Measurements from ENCODE around the gene MTR. TPM values are rescaled to one million over a fixed set of nuclear protein-coding genes. Genes with fewer than 3 reads are reported as not detected.

MTR gene
- total RNA-seq, 6 experiments from 2014 or later = 34.0 to 39.2 (median 36.0) TPM

- TF ChIP-seq, protein P1, sequence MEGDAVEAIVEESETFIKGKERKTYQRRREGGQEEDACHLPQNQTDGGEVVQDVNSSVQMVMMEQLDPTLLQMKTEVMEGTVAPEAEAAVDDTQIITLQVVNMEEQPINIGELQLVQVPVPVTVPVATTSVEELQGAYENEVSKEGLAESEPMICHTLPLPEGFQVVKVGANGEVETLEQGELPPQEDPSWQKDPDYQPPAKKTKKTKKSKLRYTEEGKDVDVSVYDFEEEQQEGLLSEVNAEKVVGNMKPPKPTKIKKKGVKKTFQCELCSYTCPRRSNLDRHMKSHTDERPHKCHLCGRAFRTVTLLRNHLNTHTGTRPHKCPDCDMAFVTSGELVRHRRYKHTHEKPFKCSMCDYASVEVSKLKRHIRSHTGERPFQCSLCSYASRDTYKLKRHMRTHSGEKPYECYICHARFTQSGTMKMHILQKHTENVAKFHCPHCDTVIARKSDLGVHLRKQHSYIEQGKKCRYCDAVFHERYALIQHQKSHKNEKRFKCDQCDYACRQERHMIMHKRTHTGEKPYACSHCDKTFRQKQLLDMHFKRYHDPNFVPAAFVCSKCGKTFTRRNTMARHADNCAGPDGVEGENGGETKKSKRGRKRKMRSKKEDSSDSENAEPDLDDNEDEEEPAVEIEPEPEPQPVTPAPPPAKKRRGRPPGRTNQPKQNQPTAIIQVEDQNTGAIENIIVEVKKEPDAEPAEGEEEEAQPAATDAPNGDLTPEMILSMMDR (IDR thresholded peaks at IDR 0.05) = no peak
- Mint-ChIP-seq H3K27ac (no peak overlapping the region), H3K9me3 (no peaks in the 10 kb centered on the region), H3K4me3 (no peak overlapping the region), H3K4me1 (ENCODE audit: low read depth) (peaks cover 7% of the 10 kb centered on the region), H3K36me3 (ENCODE audit: low read depth) (no peaks in the 10 kb centered on the region), H3K27me3 (ENCODE audit: insufficient read depth) (no peaks in the 10 kb centered on the region; the same call in 1 of the 2 replicates)
- DNase-seq = no peak
Measured at GRCh38 chr1:236757640-236758039, 37.5 kb upstream of the MTR start.

DNA sequence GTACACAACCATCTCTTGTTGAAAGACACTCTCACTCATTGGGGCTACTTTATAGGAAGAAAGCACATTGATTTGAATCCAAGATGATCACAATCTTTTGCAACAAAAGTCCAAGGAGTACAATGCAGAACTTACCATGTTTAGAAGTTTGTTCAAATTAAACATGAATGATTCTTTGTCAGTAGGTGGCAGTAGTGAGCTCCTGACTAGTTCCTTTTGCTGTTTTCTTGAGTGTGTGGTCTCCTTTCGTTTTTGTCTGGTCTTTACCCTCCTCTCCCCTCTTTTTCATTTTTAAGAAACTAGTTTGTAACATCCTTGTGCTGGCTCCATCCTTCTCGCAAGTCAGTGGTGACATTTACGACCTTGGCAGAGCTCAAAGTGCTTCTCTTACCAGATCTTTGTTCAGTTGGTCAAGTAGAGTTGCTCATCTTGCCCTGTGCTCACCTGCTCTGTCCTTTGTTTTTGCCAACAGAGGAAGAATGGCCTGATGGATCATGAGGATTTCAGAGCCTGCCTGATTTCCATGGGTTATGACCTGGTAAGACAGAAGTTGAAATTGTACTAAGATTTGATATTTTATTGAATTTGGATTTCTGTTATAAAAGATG, 35.7 kb upstream of the MTR start:
- Mint-ChIP-seq H3K4me1 (ENCODE audit: low read depth) (peaks cover 8% of the 10 kb centered on the region), H3K27me3 (ENCODE audit: insufficient read depth) (no peaks in the 10 kb centered on the region; the same call in none of the 2 replicates), H3K36me3 (ENCODE audit: low read depth) (no peaks in the 10 kb centered on the region), H3K27ac (no peak overlapping the region), H3K9me3 (no peaks in the 10 kb centered on the region), H3K4me3 (peak overlapping the region; percentile 38; the same call in 1 of the 2 replicates)
- DNase-seq = peak; percentile 32
- TF ChIP-seq, protein P1 (IDR thresholded peaks at IDR 0.05) = peak; percentile 89

DNA sequence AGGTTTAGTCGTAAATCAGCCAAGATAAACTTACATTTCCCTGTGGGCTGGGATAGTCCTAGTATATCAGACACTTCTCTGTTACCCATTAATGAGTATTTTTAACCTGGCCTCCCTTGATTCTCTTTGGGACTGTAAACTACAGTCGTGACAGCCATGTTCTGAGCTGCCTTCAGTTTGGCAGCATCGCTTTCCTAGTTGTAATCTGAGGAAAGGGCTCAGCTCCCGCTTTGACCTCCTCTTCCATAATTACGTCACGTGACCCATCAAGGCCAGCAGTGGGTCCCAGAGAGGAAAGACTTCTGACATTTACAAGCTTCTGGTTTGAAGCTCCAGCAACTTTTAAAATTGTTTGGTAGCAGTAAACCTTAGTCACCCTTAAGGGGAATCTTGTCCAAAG, 34.6 kb upstream of the MTR start:
- H3K27ac Mint-ChIP-seq = no peak overlapping the region
- no peak overlapping the region for H3K4me3 Mint-ChIP-seq
- no peak for DNase-seq
- H3K36me3 Mint-ChIP-seq (ENCODE audit: low read depth) = no peaks in the 10 kb centered on the region
- H3K9me3 Mint-ChIP-seq = no peaks in the 10 kb centered on the region
- TF ChIP-seq, protein P1 (IDR thresholded peaks at IDR 0.05) = no peak
- H3K4me1 Mint-ChIP-seq (ENCODE audit: low read depth) = peaks cover 8% of the 10 kb centered on the region
- H3K27me3 Mint-ChIP-seq (ENCODE audit: insufficient read depth) = peaks cover 3% of the 10 kb centered on the region

GRCh38 chr1:236760986-236761385, 34.1 kb upstream of the MTR start:
- H3K27me3 Mint-ChIP-seq (ENCODE audit: insufficient read depth) = peaks cover 3% of the 10 kb centered on the region
- peaks cover 8% of the 10 kb centered on the region for H3K4me1 Mint-ChIP-seq (ENCODE audit: low read depth)
- no peak overlapping the region for H3K4me3 Mint-ChIP-seq
- H3K36me3 Mint-ChIP-seq (ENCODE audit: low read depth) = no peaks in the 10 kb centered on the region
- no peak overlapping the region for H3K27ac Mint-ChIP-seq
- no peaks in the 10 kb centered on the region for H3K9me3 Mint-ChIP-seq
- DNase-seq = no peak
- TF ChIP-seq, protein P1 (IDR thresholded peaks at IDR 0.05) = no peak

DNA sequence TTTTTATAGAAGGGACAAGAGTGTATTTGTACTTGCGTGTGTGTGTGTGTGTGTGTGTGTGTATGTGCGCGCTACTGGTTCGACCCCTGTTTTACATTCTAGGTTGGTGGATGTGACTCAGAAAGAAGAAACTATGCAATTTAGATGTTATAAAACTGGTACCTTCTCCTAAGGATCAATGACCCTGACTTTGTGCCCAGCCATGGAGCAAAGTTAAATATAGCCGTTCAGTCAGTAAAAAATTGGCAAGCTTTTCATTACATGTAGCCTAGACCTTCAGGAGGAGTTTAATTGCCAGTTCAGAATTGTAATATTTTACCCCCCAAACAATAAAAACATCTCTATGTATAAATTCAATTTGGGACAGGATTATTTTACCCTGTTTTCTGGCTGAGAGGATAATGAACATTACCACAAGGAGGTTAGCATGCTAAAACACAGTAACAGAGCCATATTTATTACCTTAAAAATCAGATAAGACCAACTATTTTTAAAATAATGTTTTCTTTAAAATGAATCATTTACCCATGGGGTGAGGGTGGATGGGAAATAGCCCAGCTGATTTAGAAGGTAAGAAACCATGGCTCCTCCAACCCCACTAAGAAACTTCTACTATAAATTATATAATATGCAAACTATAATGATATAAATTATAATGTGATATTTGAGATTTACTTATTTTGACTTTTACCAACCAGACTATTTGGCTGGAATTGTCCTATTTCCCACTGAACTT, 33.5 kb upstream of the MTR start:
- Mint-ChIP-seq H3K4me1 (ENCODE audit: low read depth) (peaks cover 8% of the 10 kb centered on the region), H3K27me3 (ENCODE audit: insufficient read depth) (peaks cover 3% of the 10 kb centered on the region), H3K36me3 (ENCODE audit: low read depth) (no peaks in the 10 kb centered on the region), H3K27ac (no peak overlapping the region), H3K9me3 (no peaks in the 10 kb centered on the region), H3K4me3 (no peak overlapping the region)
- TF ChIP-seq, protein P1 (IDR thresholded peaks at IDR 0.05) = no peak
- no peak for DNase-seq
